H9 (cell line): ENCODE results near the gene CSNK1E. TPM values are rescaled to one million over a fixed set of nuclear protein-coding genes. Genes with fewer than 3 reads are reported as not detected.
A peak's percentile ranks its signal among the peaks of the same experiment; 100 is the strongest.

Experiments used
- DNase-seq: peaks from one replicate; pipeline ENCODE4 v3.0.0-alpha.2; 2017
- H2AFZ ChIP-seq: one replicate; pipeline ENCODE4 v1.6.1; 2013; ENCODE audit warnings: mild to moderate bottlenecking, low read length, control low read depth, moderate library complexity
- H2AK5ac ChIP-seq: 2 replicates; pipeline ENCODE4 v1.6.1; 2013; ENCODE audit warnings: low read length, control low read depth, mixed read lengths; ENCODE audit not compliant: insufficient read length
- H2BK120ac ChIP-seq: one replicate; pipeline ENCODE4 v1.6.1; 2013; ENCODE audit warnings: low read depth, mild to moderate bottlenecking, low read length, control low read depth, inconsistent platforms; ENCODE audit not compliant: poor library complexity, severe bottlenecking
- H2BK12ac ChIP-seq: 2 replicates; pipeline ENCODE4 v1.6.1; 2013; ENCODE audit warnings: low read length, control low read depth, mixed read lengths, low read depth; ENCODE audit not compliant: insufficient read length
- H2BK15ac ChIP-seq: 2 replicates; pipeline ENCODE4 v1.6.1; 2013; ENCODE audit warnings: low read depth, low read length, control low read depth
- H2BK20ac ChIP-seq: one replicate; pipeline ENCODE4 v1.6.1; 2013; ENCODE audit warnings: low read depth, mild to moderate bottlenecking, low read length, control low read depth, inconsistent platforms; ENCODE audit not compliant: poor library complexity, severe bottlenecking
- H2BK5ac ChIP-seq: 2 replicates; pipeline ENCODE4 v1.6.1; 2013; ENCODE audit warnings: low read length, control low read depth, mixed read lengths; ENCODE audit not compliant: insufficient read length
- H3K14ac ChIP-seq: 2 replicates; pipeline ENCODE4 v1.6.1; 2013; ENCODE audit warnings: low read length, control low read depth; ENCODE audit not compliant: insufficient read depth
- H3K18ac ChIP-seq: 2 replicates; pipeline ENCODE4 v1.6.1; 2013; ENCODE audit warnings: low read depth, mild to moderate bottlenecking, mixed read lengths, low read length, control low read depth; ENCODE audit not compliant: insufficient read length
- H3K23ac ChIP-seq: 2 replicates; pipeline ENCODE4 v1.6.1; 2013; ENCODE audit warnings: low read length, control low read depth, mixed read lengths, low read depth; ENCODE audit not compliant: insufficient read length
- H3K23me2 ChIP-seq: 2 replicates; pipeline ENCODE4 v1.6.1; 2013; ENCODE audit warnings: low read depth, mild to moderate bottlenecking, mixed read lengths, low read length, control low read depth; ENCODE audit not compliant: insufficient read length, poor library complexity, severe bottlenecking
- H3K27ac ChIP-seq: 2 replicates; pipeline ENCODE4 v1.5.1; 2013; ENCODE audit warnings: low read length, control low read depth, mixed read lengths, low read depth; ENCODE audit not compliant: insufficient read length
- H3K27me3 ChIP-seq: 2 replicates; pipeline ENCODE4 v1.6.1; 2013; ENCODE audit warnings: low read length, control low read depth, inconsistent platforms; ENCODE audit not compliant: insufficient read depth
- H3K4ac ChIP-seq: 2 replicates; pipeline ENCODE4 v1.6.1; 2013; ENCODE audit warnings: low read depth, mild to moderate bottlenecking, control low read depth, inconsistent platforms, low read length, moderate library complexity
- H3K4me1 ChIP-seq: 2 replicates; pipeline ENCODE4 v1.6.1; 2013; ENCODE audit warnings: low read length, control low read depth, inconsistent platforms; ENCODE audit not compliant: insufficient read depth
- H3K4me2 ChIP-seq: 2 replicates; pipeline ENCODE4 v1.6.1; 2013; ENCODE audit warnings: low read length, control low read depth, mixed read lengths; ENCODE audit not compliant: insufficient read length, insufficient read depth
- H3K56ac ChIP-seq: 2 replicates; pipeline ENCODE4 v1.6.1; 2013; ENCODE audit warnings: low read depth, mild to moderate bottlenecking, mixed read lengths, low read length, control low read depth; ENCODE audit not compliant: insufficient read length
- H3K79me1 ChIP-seq: 2 replicates; pipeline ENCODE4 v1.6.1; 2013; ENCODE audit warnings: low read depth, mild to moderate bottlenecking, moderate library complexity, low read length, control low read depth, inconsistent platforms; ENCODE audit not compliant: insufficient read depth, poor library complexity, severe bottlenecking
- H3K79me2 ChIP-seq: 2 replicates; pipeline ENCODE4 v1.6.1; 2013; ENCODE audit warnings: low read length, control low read depth, inconsistent platforms; ENCODE audit not compliant: insufficient read depth
- H3K9ac ChIP-seq: 2 replicates; pipeline ENCODE4 v1.6.1; 2013; ENCODE audit warnings: low read length, control low read depth, mixed read lengths; ENCODE audit not compliant: insufficient read length; ENCODE audit errors: extremely low read depth
- H3K9me3 ChIP-seq: one replicate; pipeline ENCODE4 v1.6.1; 2013; ENCODE audit warnings: low read depth, low read length, inconsistent platforms; ENCODE audit not compliant: control insufficient read depth
- H3T11ph ChIP-seq: one replicate; pipeline ENCODE4 v1.6.1; 2013; ENCODE audit warnings: mild to moderate bottlenecking, low read length, control low read depth, inconsistent platforms
- H4K20me1 ChIP-seq: one replicate; pipeline ENCODE4 v1.6.1; 2013; ENCODE audit not compliant: control insufficient read depth, insufficient read length, insufficient read depth
- H4K5ac ChIP-seq: 2 replicates; pipeline ENCODE4 v1.6.1; 2013; ENCODE audit warnings: low read depth, mild to moderate bottlenecking, mixed read lengths, low read length, control low read depth; ENCODE audit not compliant: insufficient read length
- H4K8ac ChIP-seq: replicated peaks from 2 replicates; pipeline ENCODE4 v1.6.1; 2013; ENCODE audit warnings: low read length, control low read depth, mixed read lengths, low read depth; ENCODE audit not compliant: insufficient read length
- H4K91ac ChIP-seq: 2 replicates; pipeline ENCODE4 v1.6.1; 2013; ENCODE audit warnings: low read depth, mild to moderate bottlenecking, moderate library complexity, mixed read lengths, low read length, control low read depth; ENCODE audit not compliant: insufficient read length
- H3K27ac Mint-ChIP-seq, 3 experiments: 2 replicates in 2 of 3; 3 replicates in 1 of 3; pipeline ENCODE4 v1.8.0; 2020 to 2021; ENCODE audit warnings: mixed read lengths in 3 of 3, mild to moderate bottlenecking in 1 of 3, moderate library complexity in 1 of 3
- H3K27me3 Mint-ChIP-seq: 2 replicates; pipeline ENCODE4 v1.8.0; 2021; ENCODE audit warnings: low read depth, mild to moderate bottlenecking, moderate library complexity, mixed read lengths
- H3K36me3 Mint-ChIP-seq, 3 experiments: 2 replicates in 2 of 3; 3 replicates in 1 of 3; pipeline ENCODE4 v1.8.0; 2020 to 2021; ENCODE audit warnings: low read depth in 3 of 3, mixed read lengths in 3 of 3; ENCODE audit not compliant: insufficient read depth in 1 of 3
- H3K4me1 Mint-ChIP-seq, 2 experiments: 2 replicates each; pipeline ENCODE4 v1.8.0; 2020; ENCODE audit warnings: mixed read lengths in 2 of 2
- H3K4me3 Mint-ChIP-seq, 2 experiments: 2 replicates in 1 of 2; 3 replicates in 1 of 2; pipeline ENCODE4 v1.8.0; 2020 to 2021; ENCODE audit warnings: mild to moderate bottlenecking in 2 of 2, mixed read lengths in 2 of 2, moderate library complexity in 1 of 2
- H3K9me3 Mint-ChIP-seq, 2 experiments: 2 replicates in 1 of 2; 3 replicates in 1 of 2; pipeline ENCODE4 v1.8.0; 2020; ENCODE audit warnings: mild to moderate bottlenecking in 2 of 2, mixed read lengths in 2 of 2, moderate library complexity in 1 of 2
- CTCF ChIP-seq: fragments of 200-600 bp; sonication (generic); conservative IDR thresholded peaks from 3 replicates; pipeline ENCODE4 v1.8.0; 2021; ENCODE audit warnings: antibody characterized with exemption, mild to moderate bottlenecking
- WGBS: extraction: QIAGEN DNeasy Blood & Tissue Kit; methylation state at CpG from one replicate; pipeline ENCODE4 v1.1.7; 2013; ENCODE audit warnings: missing lambda C conversion rate, low lambda C conversion rate, mixed read lengths; ENCODE audit not compliant: insufficient read length; ENCODE audit errors: extremely low coverage; 5-methylcytosine and 5-hydroxymethylcytosine counted together
- total RNA-seq: library from RNA; stranded (reverse); gene quantifications from 2 replicates; pipeline ENCODE4 v1.2.1, GENCODE V29; 2021

CSNK1E gene
- total RNA-seq, 1 experiment from 2014 or later: 236 TPM

DNA sequence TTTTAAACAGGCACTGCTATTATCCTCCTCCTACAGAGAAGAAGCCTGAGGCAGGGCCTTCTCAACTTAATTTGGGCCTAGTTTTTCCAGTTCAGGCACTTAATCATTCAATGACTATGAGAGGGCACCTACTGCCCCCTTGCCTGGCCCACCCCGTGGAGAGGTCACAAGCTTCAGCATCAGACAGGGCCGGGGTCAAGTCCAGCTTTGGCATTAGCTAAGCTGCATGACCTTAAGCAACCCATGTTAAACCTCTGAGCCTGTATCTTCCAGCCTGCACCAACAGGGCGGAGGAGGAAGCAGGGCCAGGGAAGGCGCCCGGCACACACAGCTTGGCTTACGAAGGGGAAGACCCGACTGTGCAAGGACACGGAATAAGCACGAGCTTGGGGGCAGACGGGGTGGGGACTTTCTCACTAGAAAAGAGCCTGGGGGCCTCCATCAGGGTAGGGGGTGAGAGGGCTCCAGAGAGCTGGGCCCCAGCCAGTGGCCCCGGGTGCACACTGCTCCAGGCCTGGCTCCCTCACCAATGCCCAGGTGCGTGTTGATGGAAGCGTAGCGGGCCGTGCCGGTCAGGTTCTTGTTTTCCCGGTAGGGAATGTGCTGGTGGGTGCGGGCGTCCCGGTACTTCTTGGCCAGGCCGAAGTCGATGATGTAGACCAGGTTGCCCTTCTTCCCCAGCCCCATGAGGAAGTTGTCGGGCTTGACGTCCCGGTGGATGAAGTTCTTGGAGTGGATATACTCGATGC is 16.9 kb downstream of the CSNK1E start:
- Histone ChIP-seq H3K23me2 (no peaks in the 10 kb centered on the region), H2BK120ac (no peak overlapping the region), H2BK12ac (no peak overlapping the region), H4K20me1 (peaks cover 7% of the 10 kb centered on the region), H2BK15ac (no peak overlapping the region), H2BK5ac (no peak overlapping the region), H2AK5ac (no peak overlapping the region), H3K27ac (no peak overlapping the region), H3K14ac (no peak overlapping the region), H3K4me1 (no peaks in the 10 kb centered on the region; the same call in 1 of the 2 replicates), H3K27me3 (no peaks in the 10 kb centered on the region), H3T11ph (no peak overlapping the region), H3K79me2 (peaks cover 19% of the 10 kb centered on the region; the same call in 1 of the 2 replicates), H2AFZ (no peak overlapping the region), H3K18ac (no peak overlapping the region), H3K23ac (no peak overlapping the region), H2BK20ac (no peak overlapping the region), H3K4me2 (no peak overlapping the region), H4K8ac (no peak overlapping the region), H3K9me3 (no peaks in the 10 kb centered on the region), H3K9ac (no peak overlapping the region), H3K56ac (no peak overlapping the region), H3K4ac (no peak overlapping the region), H3K79me1 (peaks cover 6% of the 10 kb centered on the region), H4K5ac (no peak overlapping the region), H4K91ac (no peak overlapping the region)
- no CpG with 5 or more reads among the region's 26 CpGs for WGBS
- no peak overlapping the region for H3K4me3 Mint-ChIP-seq
- no peaks in the 10 kb centered on the region; a peak in 1 of 5 replicates for H3K9me3 Mint-ChIP-seq
- peaks cover 62 to 96% (median 93%) of the 10 kb centered on the region in 3 experiments for H3K36me3 Mint-ChIP-seq
- no peaks in the 10 kb centered on the region for H3K27me3 Mint-ChIP-seq
- DNase-seq: no peak
- TF ChIP-seq CTCF: no peak
- H3K27ac Mint-ChIP-seq: peak overlapping the region; percentile 79 to 95 (median 85); a peak in 4 of 7 replicates
- H3K4me1 Mint-ChIP-seq: peaks cover 10 to 24% of the 10 kb centered on the region in 2 experiments
